ENCODE measurements around the gene MYO6. TPM values are rescaled to one million over a fixed set of nuclear protein-coding genes. Genes with fewer than 3 reads are reported as not detected.

Gene MYO6
- total and polyA plus RNA-seq, 3 donors from 2014 or later: 31.5 to 75.3 (median 69.2) TPM

DNA sequence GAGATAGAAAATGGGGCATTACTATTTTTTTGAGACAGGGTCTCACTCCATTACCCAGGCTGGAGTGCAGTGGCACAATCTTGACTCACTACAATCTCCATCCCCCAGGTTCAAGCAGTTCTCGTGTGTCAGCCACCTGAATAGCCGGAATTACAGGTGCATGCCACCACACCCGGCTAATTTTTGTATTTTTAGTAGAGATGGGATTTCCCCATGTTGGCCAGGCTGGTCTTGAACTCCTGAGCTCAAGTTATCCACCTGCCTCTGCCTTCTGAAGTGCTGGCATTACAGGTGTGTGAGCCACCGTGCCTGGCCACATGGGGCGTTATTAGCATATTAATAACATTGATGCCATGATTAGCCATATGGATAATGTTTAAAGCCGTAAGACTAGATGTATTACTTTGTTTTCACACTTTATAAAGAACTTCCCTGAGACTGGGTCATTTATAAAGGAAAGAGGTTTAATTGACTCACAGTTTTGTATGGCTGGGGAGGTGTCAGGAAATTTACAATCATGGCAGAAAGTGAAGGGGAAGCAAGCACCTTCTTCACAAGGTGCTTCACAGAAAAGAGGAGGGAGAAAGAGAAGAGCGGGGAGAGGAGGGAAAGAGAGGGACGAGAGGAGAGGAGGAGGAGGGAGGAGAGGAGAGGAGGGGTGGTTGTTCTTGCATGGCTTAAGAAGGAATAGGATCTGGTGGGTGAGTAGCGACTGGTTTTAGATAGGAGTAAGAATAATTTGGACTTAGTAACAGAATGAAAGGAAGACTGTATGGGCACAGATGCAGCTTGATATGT lies 51.9 kb downstream of the MYO6 start:
- no peak for DNase-seq
- 89 to 92% methylated on average over 9 of the region's 9 CpGs for WGBS, 2 donors
- intact Hi-C loops (cut with DNase I; ENCODE audit: low total_unique reads): no loop called here

DNA sequence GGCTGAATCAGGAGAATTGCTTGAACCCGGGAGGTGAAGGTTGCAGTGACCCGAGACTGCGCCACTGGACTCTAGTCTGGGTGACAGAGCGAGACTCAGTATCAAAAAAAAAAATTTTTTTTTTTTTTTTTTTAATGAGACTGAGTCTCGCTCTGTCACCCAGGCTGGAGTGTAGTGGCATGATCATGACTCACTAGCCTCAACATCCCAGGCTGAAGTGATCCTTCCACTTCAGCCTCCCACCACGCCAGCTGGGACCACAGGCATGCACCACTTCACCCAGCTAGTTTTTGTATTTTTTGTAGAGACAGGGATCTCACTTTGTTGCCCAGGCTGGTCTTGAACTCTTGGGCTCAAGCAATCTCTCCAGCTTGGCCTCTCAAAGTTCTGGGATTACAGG lies 53.3 kb downstream of the MYO6 start:
- no peaks in the 10 kb centered on the region for H3K9me3 ChIP-seq
- WGBS, 2 donors: 87 to 96% methylated on average over 6 of the region's 6 CpGs

More for the DNA sequence above, 51.9 kb downstream of the MYO6 start:
- H3K27me3 ChIP-seq: no peaks in the 10 kb centered on the region
- H3K27ac ChIP-seq: no peak overlapping the region
- TF ChIP-seq POLR2A (IDR thresholded peaks at IDR 0.05): no peak
- TF ChIP-seq, protein P1, sequence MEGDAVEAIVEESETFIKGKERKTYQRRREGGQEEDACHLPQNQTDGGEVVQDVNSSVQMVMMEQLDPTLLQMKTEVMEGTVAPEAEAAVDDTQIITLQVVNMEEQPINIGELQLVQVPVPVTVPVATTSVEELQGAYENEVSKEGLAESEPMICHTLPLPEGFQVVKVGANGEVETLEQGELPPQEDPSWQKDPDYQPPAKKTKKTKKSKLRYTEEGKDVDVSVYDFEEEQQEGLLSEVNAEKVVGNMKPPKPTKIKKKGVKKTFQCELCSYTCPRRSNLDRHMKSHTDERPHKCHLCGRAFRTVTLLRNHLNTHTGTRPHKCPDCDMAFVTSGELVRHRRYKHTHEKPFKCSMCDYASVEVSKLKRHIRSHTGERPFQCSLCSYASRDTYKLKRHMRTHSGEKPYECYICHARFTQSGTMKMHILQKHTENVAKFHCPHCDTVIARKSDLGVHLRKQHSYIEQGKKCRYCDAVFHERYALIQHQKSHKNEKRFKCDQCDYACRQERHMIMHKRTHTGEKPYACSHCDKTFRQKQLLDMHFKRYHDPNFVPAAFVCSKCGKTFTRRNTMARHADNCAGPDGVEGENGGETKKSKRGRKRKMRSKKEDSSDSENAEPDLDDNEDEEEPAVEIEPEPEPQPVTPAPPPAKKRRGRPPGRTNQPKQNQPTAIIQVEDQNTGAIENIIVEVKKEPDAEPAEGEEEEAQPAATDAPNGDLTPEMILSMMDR (IDR thresholded peaks at IDR 0.05): no peak
- no peaks in the 10 kb centered on the region for H3K36me3 ChIP-seq (ENCODE audit: low read depth, missing control alignments)
- H3K4me3 ChIP-seq: no peak overlapping the region
- H3K9me3 ChIP-seq: no peaks in the 10 kb centered on the region
- H3K4me1 ChIP-seq: no peaks in the 10 kb centered on the region

DNA sequence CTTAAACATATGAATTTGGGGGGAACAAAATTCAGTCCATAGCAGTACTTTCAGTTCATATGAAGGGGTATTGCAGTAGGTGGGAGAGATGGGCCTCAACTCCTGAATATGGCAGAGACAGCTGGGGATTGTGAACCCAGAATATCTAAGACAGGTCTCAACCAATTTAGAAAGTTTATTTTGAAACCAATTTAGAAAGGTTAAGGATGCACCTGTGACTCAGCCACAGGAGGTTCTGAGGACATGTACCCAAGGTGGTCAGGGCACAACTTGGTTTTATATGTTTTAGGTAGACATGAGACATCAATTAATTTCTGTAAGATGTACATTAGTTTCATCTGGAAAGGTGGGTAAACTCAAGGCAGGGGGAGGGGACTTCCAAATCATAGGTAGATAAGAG lies 59.5 kb downstream of the MYO6 start:
- Histone ChIP-seq H3K4me3 (no peak overlapping the region), H3K27me3 (no peaks in the 10 kb centered on the region), H3K4me1 (no peaks in the 10 kb centered on the region), H3K27ac (no peak overlapping the region), H3K9me3 (no peaks in the 10 kb centered on the region), H3K36me3 (ENCODE audit: low read depth, missing control alignments) (no peaks in the 10 kb centered on the region)
- TF ChIP-seq, protein P1 (IDR thresholded peaks at IDR 0.05): no peak
- no peak for TF ChIP-seq POLR2A (IDR thresholded peaks at IDR 0.05)
- DNase-seq: no peak
- intact Hi-C loops (cut with DNase I; ENCODE audit: low total_unique reads): no loop called here

More for the DNA sequence above, 53.3 kb downstream of the MYO6 start:
- intact Hi-C loops (cut with DNase I; ENCODE audit: low total_unique reads): no loop called here
- no peak overlapping the region for H3K27ac ChIP-seq
- TF ChIP-seq POLR2A (IDR thresholded peaks at IDR 0.05): no peak
- TF ChIP-seq, protein P1 (IDR thresholded peaks at IDR 0.05): no peak
- no peaks in the 10 kb centered on the region for H3K4me1 ChIP-seq
- H3K36me3 ChIP-seq (ENCODE audit: low read depth, missing control alignments): no peaks in the 10 kb centered on the region
- H3K27me3 ChIP-seq: no peaks in the 10 kb centered on the region
- H3K4me3 ChIP-seq: no peak overlapping the region
- no peak for DNase-seq

DNA sequence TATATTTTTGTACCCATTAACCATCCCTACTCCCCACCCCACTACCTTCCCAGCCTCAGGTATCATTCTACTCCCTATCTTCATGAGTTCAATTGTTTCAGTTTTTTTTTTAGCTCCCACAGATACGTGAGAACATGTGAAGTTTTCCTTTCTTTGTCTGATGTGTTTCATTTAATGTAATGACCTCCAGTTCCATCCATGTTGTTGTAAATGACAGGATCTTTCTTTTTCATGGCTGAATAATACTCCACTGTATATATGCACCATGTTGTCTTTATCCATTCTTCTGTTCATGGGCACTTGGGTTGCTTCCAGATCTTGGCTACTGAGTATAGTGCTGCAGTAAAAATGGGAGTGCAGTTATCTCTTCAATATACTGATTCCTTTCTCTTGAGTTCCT lies 63.5 kb downstream of the MYO6 start:
- no peak for DNase-seq
- no peak overlapping the region for H3K4me3 ChIP-seq
- no peaks in the 10 kb centered on the region for H3K9me3 ChIP-seq
- no peaks in the 10 kb centered on the region for H3K4me1 ChIP-seq
- H3K36me3 ChIP-seq (ENCODE audit: low read depth, missing control alignments): no peaks in the 10 kb centered on the region
- no peaks in the 10 kb centered on the region for H3K27me3 ChIP-seq
- intact Hi-C loops (cut with DNase I; ENCODE audit: low total_unique reads): no loop called here
- no peak overlapping the region for H3K27ac ChIP-seq
- no peak for TF ChIP-seq POLR2A (IDR thresholded peaks at IDR 0.05)
- TF ChIP-seq, protein P1 (IDR thresholded peaks at IDR 0.05): no peak
- WGBS, 2 donors: 78 to 80% methylated on average over 1 of the region's 1 CpG
